ENCODE data around the gene SSTR5.
A peak's percentile ranks its signal among the peaks of the same experiment; 100 is the strongest.

The SSTR5 gene

DNA sequence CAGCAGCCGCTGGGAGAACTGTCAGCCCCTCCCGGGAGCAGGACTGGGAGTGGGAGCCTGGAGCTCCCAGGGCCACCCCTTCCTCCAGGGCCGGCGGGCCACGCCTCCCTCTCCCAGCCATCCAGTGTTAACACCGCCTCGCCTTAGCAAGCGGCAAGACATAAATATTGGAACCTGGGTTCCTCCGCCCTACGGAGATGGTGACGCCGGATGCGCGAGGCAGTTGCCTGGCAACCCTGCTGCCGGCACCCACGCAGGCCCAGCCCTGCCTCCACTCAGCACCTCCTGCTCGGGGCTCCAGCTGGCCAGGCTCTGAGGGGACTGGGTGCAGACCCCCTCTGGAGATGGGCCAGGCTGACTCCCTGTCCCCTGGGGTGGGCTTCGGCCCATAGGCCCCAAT lies 52.9 kb downstream of the SSTR5 start:
- peak; percentile 8 for DNase-seq (ENCODE audit: low read depth)

DNA sequence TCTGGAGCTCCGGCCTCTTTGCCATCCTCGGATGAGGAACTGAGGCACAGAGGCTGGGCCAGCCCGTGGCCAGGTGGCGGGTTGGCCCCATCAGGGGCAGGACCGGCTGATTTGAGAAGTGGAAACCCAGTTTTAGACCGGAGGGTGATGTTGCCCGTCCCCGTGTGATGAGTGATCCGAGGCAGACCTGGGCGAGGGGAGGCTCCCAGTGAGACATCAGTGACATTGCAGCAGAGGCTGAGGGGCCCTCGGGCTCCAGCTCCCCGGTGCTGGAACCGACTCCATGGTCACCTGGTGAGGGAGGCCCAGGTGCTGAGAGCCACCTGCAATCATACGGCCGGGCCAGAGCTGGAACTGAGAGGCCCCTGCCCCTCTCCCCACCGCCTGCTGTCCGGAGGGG lies 53.5 kb downstream of the SSTR5 start:
- no peak for DNase-seq (ENCODE audit: low read depth)

DNA sequence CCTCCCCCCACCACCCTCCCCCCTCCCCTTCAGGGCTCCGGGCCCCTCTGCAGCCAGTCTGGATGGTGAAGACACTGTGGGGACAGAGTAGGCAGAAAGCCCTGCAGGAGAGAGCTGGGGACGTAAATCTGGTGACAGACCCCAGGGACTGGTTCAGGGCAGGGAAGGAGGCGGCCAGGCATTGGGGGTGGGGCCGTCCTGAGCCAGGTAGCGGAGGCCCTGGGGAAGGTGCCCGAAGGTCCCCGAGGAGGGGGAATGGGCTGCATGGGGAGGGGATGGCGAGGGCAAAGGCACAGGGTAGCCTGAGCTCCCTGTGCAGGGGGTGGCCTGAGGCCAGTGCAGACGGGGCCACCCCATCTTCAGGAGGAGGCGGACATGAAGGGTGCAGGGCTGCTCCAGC lies 54.0 kb downstream of the SSTR5 start:
- DNase-seq (ENCODE audit: low read depth), result no peak

DNA sequence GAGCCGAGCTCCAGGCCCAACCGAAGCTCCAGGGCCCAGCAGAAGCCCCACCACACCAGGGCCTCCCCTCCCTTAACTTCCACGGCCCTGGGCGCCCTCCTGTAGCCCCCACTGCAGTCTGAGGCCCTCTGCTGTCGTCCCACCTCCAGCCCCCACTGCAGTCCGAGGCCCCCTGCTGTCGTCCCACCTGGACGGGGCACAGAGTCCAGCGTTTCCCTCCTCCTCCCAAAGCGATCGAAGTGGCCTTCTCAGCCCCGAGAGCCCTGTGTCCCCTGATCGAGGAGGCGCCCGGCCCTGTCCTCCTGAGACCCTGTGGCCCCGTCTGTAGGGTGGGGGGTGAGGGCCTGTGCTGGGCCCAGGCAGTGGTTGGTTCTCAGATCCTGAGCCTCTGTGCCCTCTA lies 54.6 kb downstream of the SSTR5 start:
- no peak for DNase-seq (ENCODE audit: low read depth)

DNA sequence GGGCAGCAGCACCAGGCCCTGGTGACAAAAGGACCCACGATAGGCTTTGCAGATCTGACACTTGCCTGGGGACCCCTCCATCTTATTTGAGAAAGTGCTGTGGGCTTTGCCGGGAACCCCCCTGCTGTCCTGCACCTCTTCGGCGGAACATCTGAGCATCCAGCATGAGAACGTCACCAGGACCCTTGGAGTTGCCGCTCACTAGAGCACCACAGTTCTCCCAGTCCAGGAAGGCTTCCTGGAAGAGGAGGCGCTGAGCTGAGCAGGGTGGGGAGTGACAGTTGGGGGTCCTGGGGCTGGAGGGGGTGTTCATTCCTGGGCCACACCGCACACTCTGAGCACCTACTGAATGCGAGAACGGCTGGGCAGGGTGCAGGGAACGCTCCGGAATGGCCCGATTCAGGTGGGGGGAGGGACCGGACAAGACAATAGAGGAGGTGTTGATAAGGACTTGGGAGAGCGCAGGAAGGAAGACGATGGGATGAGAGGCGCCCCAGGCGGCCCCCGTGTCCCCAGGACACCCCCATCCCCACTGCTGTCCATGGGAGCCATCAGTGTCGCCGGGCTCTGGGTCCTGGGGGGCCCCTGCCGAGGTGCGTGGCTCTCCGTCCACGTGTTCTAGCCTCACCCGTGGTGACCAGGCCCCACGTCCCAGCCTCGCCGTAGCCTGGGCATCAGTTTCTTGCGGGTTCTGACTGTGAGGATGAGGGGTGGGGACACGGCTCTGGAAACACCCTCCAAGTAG lies 55.6 kb downstream of the SSTR5 start:
- DNase-seq (ENCODE audit: low read depth), result no peak

DNA sequence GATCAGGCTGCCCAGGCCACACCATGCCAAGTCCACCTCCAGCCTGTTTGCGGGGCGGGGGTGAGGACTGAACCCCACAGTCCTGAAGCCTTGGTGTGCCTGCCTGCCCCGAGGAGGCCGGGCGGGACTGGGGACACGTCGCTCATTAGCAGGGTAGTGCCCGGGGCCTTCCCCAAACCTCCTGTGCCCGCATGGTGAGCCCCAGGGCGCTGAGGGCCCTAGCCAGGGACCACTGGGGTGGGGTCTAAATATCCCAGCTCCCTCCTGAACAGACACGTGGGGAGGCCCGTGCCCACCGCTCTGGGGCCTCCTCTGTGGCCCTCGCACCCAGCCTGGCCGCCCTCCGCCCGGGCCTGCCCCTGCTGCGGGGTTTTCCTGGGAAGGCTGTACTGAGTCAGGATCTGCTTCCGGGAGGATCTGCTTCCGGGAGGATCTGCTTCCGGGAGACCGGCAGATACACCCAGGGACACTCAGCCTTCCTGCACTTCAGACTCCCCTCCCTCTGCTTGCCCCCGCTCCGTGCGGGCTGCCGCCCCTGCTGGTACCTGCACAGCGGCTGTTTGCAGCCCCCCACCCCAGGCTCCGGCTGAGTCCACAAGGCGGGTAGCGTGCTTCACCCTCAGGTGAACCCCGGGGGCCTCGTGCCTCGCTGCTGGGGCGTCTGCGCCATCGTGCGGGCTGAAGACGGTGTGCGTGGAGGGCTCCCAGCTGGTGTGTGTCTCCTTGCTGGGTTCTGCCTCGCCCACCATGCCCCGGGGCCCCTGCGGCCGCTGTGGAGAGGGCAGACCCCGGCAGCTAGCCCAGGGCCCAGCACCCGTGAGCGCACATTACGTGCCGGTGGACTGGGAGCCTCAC lies 56.8 kb downstream of the SSTR5 start:
- no peak for DNase-seq (ENCODE audit: low read depth)

DNA sequence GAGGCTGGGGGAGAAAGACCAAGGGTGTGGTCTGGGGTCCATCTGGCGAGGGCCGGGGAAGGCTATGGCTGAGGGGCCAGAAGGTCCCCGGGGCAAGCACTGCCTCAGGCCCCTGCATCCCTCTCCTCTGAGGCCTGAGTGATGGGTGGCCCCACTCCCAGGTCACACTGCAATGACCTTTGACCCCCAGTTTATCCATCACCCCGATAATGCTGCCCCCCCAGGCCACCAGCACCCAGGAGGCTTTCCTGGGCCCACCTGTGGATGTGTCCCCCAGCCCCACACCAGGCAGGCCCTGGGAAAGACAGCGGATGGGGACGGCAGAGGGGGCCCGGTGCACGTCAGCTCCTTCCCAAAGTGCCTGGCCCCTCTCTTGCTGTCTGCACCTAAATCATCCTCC lies 57.8 kb downstream of the SSTR5 start:
- DNase-seq (ENCODE audit: low read depth), result no peak

Measured in stimulated activated CD8-positive, alpha-beta memory T cell treated with anti-CD3 and anti-CD28 coated beads, Interleukin-4, amount 100 ng/mL, for 24 hours (primary cell).